Measurements from ENCODE around the gene SPEF2.
"Not testable (repeated sequence)": the region's sequence is repeated elsewhere in the genome, so short reads cannot be mapped to it uniquely, and the experiment has no call there.

SPEF2 gene

GRCh38 chr5:35660451-35660850 is 42.8 kb downstream of the SPEF2 start:
- no peak for DNase-seq

- DNase-seq, result no peak
These were observed 46.9 kb downstream of the SPEF2 start for GRCh38 chr5:35664584-35664983.

- peak; percentile 51 for DNase-seq
These were observed 47.4 kb downstream of the SPEF2 start for GRCh38 chr5:35665096-35665495.

GRCh38 chr5:35668319-35668718 is 50.7 kb downstream of the SPEF2 start:
- DNase-seq, result no peak

GRCh38 chr5:35668794-35669193 is 51.1 kb downstream of the SPEF2 start:
- DNase-seq, result no peak

GRCh38 chr5:35671541-35672295 is 54.1 kb downstream of the SPEF2 start:
- no peak for DNase-seq

GRCh38 chr5:35672296-35672655 is 54.6 kb downstream of the SPEF2 start:
- DNase-seq, result not testable (repeated sequence)

- DNase-seq, result no peak
These were observed 55.3 kb downstream of the SPEF2 start for GRCh38 chr5:35672995-35673394.

GRCh38 chr5:35674049-35674448 is 56.4 kb downstream of the SPEF2 start:
- DNase-seq, result no peak

- no peak for DNase-seq
These were observed 57.7 kb downstream of the SPEF2 start for GRCh38 chr5:35675392-35675791.

- no peak for DNase-seq
These were observed 60.2 kb downstream of the SPEF2 start for GRCh38 chr5:35677878-35678277.

- DNase-seq, result peak; percentile 15
These were observed 61.0 kb downstream of the SPEF2 start for GRCh38 chr5:35678661-35679060.

GRCh38 chr5:35679357-35679756 is 61.7 kb downstream of the SPEF2 start:
- no peak for DNase-seq

- DNase-seq, result no peak
These were observed 64.2 kb downstream of the SPEF2 start for GRCh38 chr5:35681911-35682310.

- no peak for DNase-seq
These were observed 65.8 kb downstream of the SPEF2 start for GRCh38 chr5:35683466-35683865.

GRCh38 chr5:35685161-35685560 is 67.5 kb downstream of the SPEF2 start:
- DNase-seq, result no peak

- no peak for DNase-seq
These were observed 70.3 kb downstream of the SPEF2 start for GRCh38 chr5:35687961-35688360.

- no peak for DNase-seq
These were observed 76.8 kb downstream of the SPEF2 start for GRCh38 chr5:35694481-35694880.

- no peak for DNase-seq
These were observed 80.6 kb downstream of the SPEF2 start for GRCh38 chr5:35698047-35698808.

GRCh38 chr5:35707659-35708058 is 90.0 kb downstream of the SPEF2 start:
- DNase-seq, result no peak

GRCh38 chr5:35709688-35710087 is 92.0 kb downstream of the SPEF2 start:
- no peak for DNase-seq

- DNase-seq, result no peak
These were observed 100.1 kb downstream of the SPEF2 start for GRCh38 chr5:35717718-35718117.

- DNase-seq, result no peak
These were observed 118.1 kb downstream of the SPEF2 start for GRCh38 chr5:35735718-35736117.

- peak; percentile 27 for DNase-seq
These were observed 118.6 kb downstream of the SPEF2 start for GRCh38 chr5:35736280-35736679.
